PC-9 (cell line): Measurements from ENCODE around the gene GPSM1. TPM values are rescaled to one million over a fixed set of nuclear protein-coding genes. Genes with fewer than 3 reads are reported as not detected.

Source experiments
- BruUV-seq: library from RNA; stranded (reverse); fragments of 400-500 nt; replicated peaks from 2 replicates; lab custom pipeline; 2021; lab: Mats Ljungman, UMichigan
- CTCF ChIA-PET: fragments of 300-600 bp; sonication (Branson Sonifier 250); formaldehyde crosslinking; loops from one replicate; lab custom pipeline; 2022; ENCODE audit warnings: antibody characterized with exemption; lab: Charles Lee
- POLR2A ChIA-PET: fragments of 300-600 bp; sonication (Branson Sonifier 250); formaldehyde crosslinking; loops from one replicate; lab custom pipeline; 2022; ENCODE audit warnings: antibody characterized with exemption; ENCODE audit not compliant: unreplicated experiment; lab: Charles Lee
- DNase-seq, 2 experiments: peaks; one replicate each; pipeline versions ENCODE4 v3.0.0 to v3.0.0-alpha.2; 2015 to 2022; ENCODE audit warnings: mixed read lengths in 1 of 2
- H2AFZ ChIP-seq: fragments of 200-600 bp; sonication (generic); 2 replicates; pipeline ENCODE4 v1.8.1; 2017; ENCODE audit warnings: antibody characterized with exemption
- H3F3A ChIP-seq: fragments of 200-600 bp; sonication (generic); 2 replicates; pipeline ENCODE4 v1.8.1; 2017; ENCODE audit warnings: antibody characterized with exemption, mild to moderate bottlenecking, low read depth; ENCODE audit not compliant: insufficient read depth
- H3K27ac ChIP-seq: fragments of 200-600 bp; sonication (generic); 2 replicates; pipeline ENCODE4 v1.6.1; 2016; ENCODE audit warnings: mixed run types
- H3K27me3 ChIP-seq: fragments of 200-600 bp; sonication (generic); 2 replicates; pipeline ENCODE4 v1.6.1; 2016; ENCODE audit warnings: low read depth, mixed run types; ENCODE audit not compliant: insufficient read depth
- H3K36me3 ChIP-seq: fragments of 200-600 bp; sonication (generic); 2 replicates; pipeline ENCODE4 v1.6.1; 2016; ENCODE audit warnings: low read depth, mixed run types
- H3K4me1 ChIP-seq: fragments of 200-600 bp; sonication (generic); replicated peaks from 2 replicates; pipeline ENCODE4 v1.6.1; 2016; ENCODE audit warnings: mixed run types; ENCODE audit not compliant: insufficient read depth
- H3K4me2 ChIP-seq: fragments of 200-600 bp; sonication (generic); 2 replicates; pipeline ENCODE4 v1.6.1; 2017; ENCODE audit warnings: mixed run types
- H3K4me3 ChIP-seq: fragments of 200-600 bp; sonication (generic); 2 replicates; pipeline ENCODE4 v1.6.1; 2016; ENCODE audit warnings: mixed run types
- H3K79me2 ChIP-seq: fragments of 200-600 bp; sonication (generic); 2 replicates; pipeline ENCODE4 v1.6.1; 2017; ENCODE audit warnings: low read depth, mixed run types
- H3K9me2 ChIP-seq: fragments of 200-600 bp; sonication (generic); 2 replicates; pipeline ENCODE4 v1.8.1; 2017; ENCODE audit warnings: mild to moderate bottlenecking; ENCODE audit not compliant: insufficient read depth
- H3K9me3 ChIP-seq: fragments of 200-600 bp; sonication (generic); 2 replicates; pipeline ENCODE4 v1.8.1; 2016; ENCODE audit warnings: low read depth; ENCODE audit not compliant: insufficient read depth
- H4K20me1 ChIP-seq: fragments of 200-600 bp; sonication (generic); 2 replicates; pipeline ENCODE4 v1.8.1; 2017; ENCODE audit not compliant: insufficient read depth
- CTCF ChIP-seq: fragments of 200-600 bp; sonication (generic); conservative IDR thresholded peaks from 2 replicates; pipeline ENCODE4 v1.6.1; 2017; ENCODE audit warnings: mixed run types, antibody characterized with exemption, mild to moderate bottlenecking, moderate library complexity
- EZH2 ChIP-seq: fragments of 200-600 bp; sonication (generic); IDR thresholded peaks from 2 replicates; pipeline ENCODE4 v1.8.0; 2017; ENCODE audit warnings: antibody characterized with exemption, low read depth
- intact Hi-C: fragments of 100-400 bp; cut with micrococcal nuclease; formaldehyde crosslinking; loops from one replicate; pipeline ENCODE4 v1.10.0; 2022; ENCODE audit not compliant: unreplicated experiment
- total RNA-seq: library from RNA; stranded (reverse); gene quantifications from 2 replicates; pipeline ENCODE4 v1.2.3, GENCODE V29; 2021

Gene GPSM1
- total RNA-seq, 1 experiment from 2014 or later: 5.5 TPM

- no peak overlapping the region for H3K27ac ChIP-seq
- H3K27me3 ChIP-seq: no peaks in the 10 kb centered on the region
- TF ChIP-seq EZH2 (no peak), CTCF (no peak)
- CTCF ChIA-PET: no interaction called here
- peaks cover 7% of the 10 kb centered on the region for H4K20me1 ChIP-seq
- intact Hi-C loops: no loop called here
- no peak overlapping the region for H3K4me3 ChIP-seq
- peaks cover 16% of the 10 kb centered on the region for H3K79me2 ChIP-seq
- POLR2A ChIA-PET: no interaction called here
- no TSS peak for BruUV-seq
- no peaks in the 10 kb centered on the region for H3K9me2 ChIP-seq
- H3F3A ChIP-seq: peaks cover 23% of the 10 kb centered on the region; the same call in 1 of the 2 replicates
- H2AFZ ChIP-seq: no peak overlapping the region
- H3K9me3 ChIP-seq: no peaks in the 10 kb centered on the region
- peaks cover 10% of the 10 kb centered on the region for H3K4me1 ChIP-seq
- H3K36me3 ChIP-seq: peaks cover 9% of the 10 kb centered on the region
- DNase-seq: no peak
- H3K4me2 ChIP-seq: no peak overlapping the region
Measured at GRCh38 chr9:136403538-136403914, 76.2 kb downstream of the GPSM1 start.

GRCh38 chr9:136403915-136404800 is 76.8 kb downstream of the GPSM1 start:
- BruUV-seq: no TSS peak
- intact Hi-C loops: no loop called here

GRCh38 chr9:136404801-136405136 is 77.4 kb downstream of the GPSM1 start:
- no peak for DNase-seq
- no peaks in the 10 kb centered on the region for H3K27me3 ChIP-seq
- intact Hi-C loops: no loop called here
- H2AFZ ChIP-seq: no peak overlapping the region
- CTCF ChIA-PET: no interaction called here
- peaks cover 14% of the 10 kb centered on the region for H3K4me1 ChIP-seq
- H3F3A ChIP-seq: peaks cover 23% of the 10 kb centered on the region; the same call in 1 of the 2 replicates
- no TSS peak for BruUV-seq
- no peaks in the 10 kb centered on the region; the same call in none of the 2 replicates for H4K20me1 ChIP-seq
- no peak overlapping the region for H3K4me2 ChIP-seq
- no peaks in the 10 kb centered on the region for H3K9me3 ChIP-seq
- H3K79me2 ChIP-seq: peaks cover 16% of the 10 kb centered on the region
- POLR2A ChIA-PET: no interaction called here
- TF ChIP-seq CTCF (no peak), EZH2 (no peak)
- no peak overlapping the region for H3K4me3 ChIP-seq
- H3K9me2 ChIP-seq: no peaks in the 10 kb centered on the region
- no peak overlapping the region for H3K27ac ChIP-seq
- H3K36me3 ChIP-seq: peaks cover 9% of the 10 kb centered on the region

More at GRCh38 chr9:136403915-136404800, 76.8 kb downstream of the GPSM1 start:
- Histone ChIP-seq H3K27me3 (no peaks in the 10 kb centered on the region), H3K4me2 (no peak overlapping the region), H3K79me2 (peaks cover 16% of the 10 kb centered on the region), H3F3A (peaks cover 23% of the 10 kb centered on the region; the same call in 1 of the 2 replicates), H2AFZ (no peak overlapping the region), H3K9me3 (no peaks in the 10 kb centered on the region), H3K36me3 (peaks cover 9% of the 10 kb centered on the region), H3K27ac (no peak overlapping the region), H3K9me2 (no peaks in the 10 kb centered on the region), H4K20me1 (peaks cover 2% of the 10 kb centered on the region), H3K4me1 (peaks cover 11% of the 10 kb centered on the region), H3K4me3 (no peak overlapping the region)
- CTCF ChIA-PET: no interaction called here
- no peak for DNase-seq
- no peak for TF ChIP-seq CTCF
- no peak for TF ChIP-seq EZH2
- POLR2A ChIA-PET: no interaction called here
